WTC11 (cell line): Measurements from ENCODE around the gene KCNJ15. TPM values are rescaled to one million over a fixed set of nuclear protein-coding genes. Genes with fewer than 3 reads are reported as not detected.

Source experiments
- ATAC-seq: fragments of 200-7000 bp; cut with Tn5 transposase; 2 replicates; pipeline ENCODE4 v1.10.0; 2021; ENCODE audit warnings: mild to moderate bottlenecking, moderate library complexity
- CTCF ChIA-PET: fragments of 300-600 bp; sonication (Branson Sonifier 250); formaldehyde crosslinking; loops from one replicate; lab custom pipeline; 2021; ENCODE audit warnings: antibody characterized with exemption; lab: Charles Lee
- POLR2A ChIA-PET: fragments of 350-600 bp; sonication (Branson Sonifier 250); formaldehyde crosslinking; loops from one replicate; lab custom pipeline; 2021; ENCODE audit warnings: antibody characterized with exemption; lab: Charles Lee
- DNase-seq: peaks from one replicate; pipeline ENCODE4 v3.0.0; 2021; ENCODE audit warnings: low spot score
- H3K27ac Mint-ChIP-seq: 2 replicates; pipeline ENCODE4 v1.8.0; 2021; ENCODE audit warnings: mixed read lengths
- H3K27me3 Mint-ChIP-seq: 2 replicates; pipeline ENCODE4 v1.8.0; 2021; ENCODE audit warnings: low read depth, mild to moderate bottlenecking, moderate library complexity, mixed read lengths
- H3K36me3 Mint-ChIP-seq: 2 replicates; pipeline ENCODE4 v1.8.0; 2021; ENCODE audit warnings: mixed read lengths
- H3K4me1 Mint-ChIP-seq: 2 replicates; pipeline ENCODE4 v1.8.0; 2022; ENCODE audit warnings: mixed read lengths
- H3K4me3 Mint-ChIP-seq: 2 replicates; pipeline ENCODE4 v1.8.0; 2021; ENCODE audit warnings: mild to moderate bottlenecking, moderate library complexity, mixed read lengths
- H3K9me3 Mint-ChIP-seq: 2 replicates; pipeline ENCODE4 v1.8.0; 2021; ENCODE audit warnings: mixed read lengths
- ATF1 ChIP-seq: sonication (generic); formaldehyde crosslinking; IDR thresholded peaks from 2 replicates; pipeline ENCODE4 v1.8.1; 2023; ENCODE audit warnings: mild to moderate bottlenecking, moderate library complexity, missing genetic modification reagents
- CBFB ChIP-seq: sonication (generic); formaldehyde crosslinking; IDR thresholded peaks from 2 replicates; pipeline ENCODE4 v1.8.1; 2022; ENCODE audit warnings: mild to moderate bottlenecking, low read depth, missing genetic modification reagents
- E2F5 ChIP-seq: sonication (generic); formaldehyde crosslinking; IDR thresholded peaks from 2 replicates; pipeline ENCODE4 v1.8.1; 2022; ENCODE audit warnings: mild to moderate bottlenecking, moderate library complexity, missing genetic modification reagents
- ELF4 ChIP-seq: sonication (generic); formaldehyde crosslinking; IDR thresholded peaks from 2 replicates; pipeline ENCODE4 v1.8.1; 2022; ENCODE audit warnings: low read depth, mild to moderate bottlenecking, moderate library complexity, missing genetic modification reagents
- EMX1 ChIP-seq: fragments of 250-450 bp; sonication (Bioruptor Pico); IDR thresholded peaks from 2 replicates; pipeline ENCODE4 v1.8.0; 2021; ENCODE audit warnings: mild to moderate bottlenecking
- FOXP1 ChIP-seq: sonication (generic); formaldehyde crosslinking; IDR thresholded peaks from 2 replicates; pipeline ENCODE4 v1.8.0; 2022; ENCODE audit warnings: missing genetic modification reagents, mild to moderate bottlenecking, moderate library complexity, borderline replicate concordance
- GRHL2 ChIP-seq: fragments of 250-450 bp; sonication (Bioruptor Pico); IDR thresholded peaks from 2 replicates; pipeline ENCODE4 v1.8.0; 2022; ENCODE audit warnings: mild to moderate bottlenecking, moderate library complexity; ENCODE audit not compliant: insufficient replicate concordance, severe bottlenecking
- JUN ChIP-seq: sonication (generic); formaldehyde crosslinking; IDR thresholded peaks from 2 replicates; pipeline ENCODE4 v1.8.0; 2023; ENCODE audit warnings: mild to moderate bottlenecking, missing genetic modification reagents
- MLX ChIP-seq: sonication (generic); formaldehyde crosslinking; IDR thresholded peaks from 2 replicates; pipeline ENCODE4 v1.8.1; 2023; ENCODE audit warnings: mild to moderate bottlenecking, missing genetic modification reagents, moderate library complexity
- MYBL2 ChIP-seq: sonication (generic); formaldehyde crosslinking; IDR thresholded peaks from 2 replicates; pipeline ENCODE4 v1.8.1; 2023; ENCODE audit warnings: mild to moderate bottlenecking, moderate library complexity, missing genetic modification reagents
- NFYB ChIP-seq: sonication (generic); formaldehyde crosslinking; conservative IDR thresholded peaks from 2 replicates; pipeline ENCODE4 v1.8.0; 2022; ENCODE audit warnings: low read depth, missing genetic modification reagents
- OVOL2 ChIP-seq: fragments of 250-450 bp; sonication (Bioruptor Pico); IDR thresholded peaks from 2 replicates; pipeline ENCODE4 v1.9.0; 2021; ENCODE audit warnings: mild to moderate bottlenecking, borderline replicate concordance
- SMAD3 ChIP-seq: sonication (generic); formaldehyde crosslinking; IDR thresholded peaks from 2 replicates; pipeline ENCODE4 v1.8.0; 2022; ENCODE audit warnings: missing genetic modification reagents, mild to moderate bottlenecking, borderline replicate concordance
- SOX15 ChIP-seq: fragments of 250-450 bp; sonication (Bioruptor Pico); IDR thresholded peaks from 2 replicates; pipeline ENCODE4 v1.9.0; 2021; ENCODE audit warnings: mild to moderate bottlenecking
- TP53 ChIP-seq: sonication (generic); formaldehyde crosslinking; IDR thresholded peaks from 2 replicates; pipeline ENCODE4 v1.8.1; 2023; ENCODE audit warnings: mild to moderate bottlenecking, missing genetic modification reagents
- ZMAT4 ChIP-seq: fragments of 250-450 bp; sonication (Bioruptor Pico); IDR thresholded peaks from 2 replicates; pipeline ENCODE4 v1.9.0; 2021; ENCODE audit warnings: mild to moderate bottlenecking
- ZNF138 ChIP-seq: sonication (generic); formaldehyde crosslinking; conservative IDR thresholded peaks from 2 replicates; pipeline ENCODE4 v1.8.1; 2022; ENCODE audit warnings: mild to moderate bottlenecking, moderate library complexity, missing genetic modification reagents
- ZNF219 ChIP-seq: sonication (generic); formaldehyde crosslinking; IDR thresholded peaks from 2 replicates; pipeline ENCODE4 v1.8.0; 2023; ENCODE audit warnings: missing genetic modification reagents, mild to moderate bottlenecking, borderline replicate concordance
- ZNF263 ChIP-seq: sonication (generic); formaldehyde crosslinking; IDR thresholded peaks from 2 replicates; pipeline ENCODE4 v1.8.1; 2022; ENCODE audit warnings: low read depth, mild to moderate bottlenecking, moderate library complexity, missing genetic modification reagents
- ZNF396 ChIP-seq: fragments of 250-450 bp; sonication (Bioruptor Pico); IDR thresholded peaks from 2 replicates; pipeline ENCODE4 v1.8.0; 2021; ENCODE audit warnings: mild to moderate bottlenecking, moderate library complexity, borderline replicate concordance
- ZNF512 ChIP-seq: sonication (generic); formaldehyde crosslinking; IDR thresholded peaks from 2 replicates; pipeline ENCODE4 v1.8.1; 2022; ENCODE audit warnings: missing genetic modification reagents, borderline replicate concordance
- total RNA-seq: library from RNA; stranded (reverse); gene quantifications from 3 replicates; pipeline ENCODE4 v1.2.3, GENCODE V29; 2021

Gene KCNJ15
- total RNA-seq, 1 experiment from 2014 or later: 0.57 TPM

- CTCF ChIA-PET: no interaction called here
- POLR2A ChIA-PET: no interaction called here
- no peak for ATAC-seq
- Mint-ChIP-seq H3K4me3 (no peak overlapping the region), H3K9me3 (peaks cover 9% of the 10 kb centered on the region), H3K36me3 (no peaks in the 10 kb centered on the region), H3K4me1 (no peaks in the 10 kb centered on the region), H3K27me3 (no peaks in the 10 kb centered on the region; the same call in 1 of the 2 replicates), H3K27ac (no peak overlapping the region)
- DNase-seq: no peak
- TF ChIP-seq ELF4 (no peak), ZNF263 (CRISPR knock-in tag) (no peak), ZMAT4 (CRISPR knock-in tag) (no peak)
- TF ChIP-seq, all 79 proteins: peak for 0
Observed at GRCh38 chr21:38340131-38340530, 83.3 kb downstream of the KCNJ15 start.

- ChIA-PET POLR2A (no interaction called here), CTCF (interaction anchor here (2.5 kb wide), 1 partner anchor 171 kb away, joined by 9 read pairs; no protein-coding TSS in a partner anchor)
- H3K4me1 Mint-ChIP-seq: no peaks in the 10 kb centered on the region
- H3K27me3 Mint-ChIP-seq: no peaks in the 10 kb centered on the region; the same call in 1 of the 2 replicates
- no peak for ATAC-seq
- peaks cover 1% of the 10 kb centered on the region for H3K9me3 Mint-ChIP-seq
- no peak overlapping the region for H3K4me3 Mint-ChIP-seq
- no peak for DNase-seq
- no peak overlapping the region for H3K27ac Mint-ChIP-seq
- no peaks in the 10 kb centered on the region for H3K36me3 Mint-ChIP-seq
- TF ChIP-seq SMAD3 (CRISPR knock-in tag) (no peak), SOX15 (CRISPR knock-in tag) (no peak), FOXP1 (CRISPR knock-in tag) (no peak), EMX1 (no peak), ZNF219 (CRISPR knock-in tag) (no peak), ZNF512 (CRISPR knock-in tag) (no peak), OVOL2 (CRISPR knock-in tag) (no peak), ATF1 (CRISPR knock-in tag) (no peak)
Observed at GRCh38 chr21:38341546-38342012, 84.8 kb downstream of the KCNJ15 start.

- CTCF ChIA-PET: interaction anchor here (1.3 to 2.5 kb wide), 2 partner anchors 9 to 172 kb away, joined by 3 to 9 read pairs; no protein-coding TSS in a partner anchor
- no peak for DNase-seq
- TF ChIP-seq ZNF396 (CRISPR knock-in tag) (no peak), ZNF138 (CRISPR knock-in tag) (no peak), SMAD3 (CRISPR knock-in tag) (no peak), NFYB (no peak), MLX (CRISPR knock-in tag) (no peak), MYBL2 (no peak), E2F5 (CRISPR knock-in tag) (no peak), ZNF263 (CRISPR knock-in tag) (no peak), CBFB (CRISPR knock-in tag) (no peak), JUN (CRISPR knock-in tag) (no peak), TP53 (CRISPR knock-in tag) (no peak), GRHL2 (no peak)
- Mint-ChIP-seq H3K9me3 (no peaks in the 10 kb centered on the region), H3K27me3 (no peaks in the 10 kb centered on the region; the same call in 1 of the 2 replicates), H3K36me3 (no peaks in the 10 kb centered on the region), H3K27ac (no peak overlapping the region), H3K4me1 (no peaks in the 10 kb centered on the region), H3K4me3 (no peak overlapping the region)
- ATAC-seq: no peak
- POLR2A ChIA-PET: no interaction called here
Observed at GRCh38 chr21:38342739-38343138, 85.9 kb downstream of the KCNJ15 start.
